Right ventricle myocardium inferior (tissue), 1 donor: Measurements from ENCODE around the gene SND1. TPM values are rescaled to one million over a fixed set of nuclear protein-coding genes. Genes with fewer than 3 reads are reported as not detected.

Experiments used
- ATAC-seq: fragments of 200-7000 bp; cut with Tn5 transposase; one replicate; pipeline ENCODE4 v1.9.1; 2020; ENCODE audit warnings: mild to moderate bottlenecking, moderate library complexity
- DNase-seq: peaks from one replicate; pipeline ENCODE4 v3.0.0; 2021; ENCODE audit errors: missing footprints
- intact Hi-C: fragments of 100-400 bp; cut with DNase I; formaldehyde crosslinking; loops from one replicate; pipeline ENCODE4 v1.11.0; 2022
- total RNA-seq: library from RNA; stranded (reverse); fragmentation: NEBNext Ultra II Directional; extraction: Animal tissue kit (Norgen Biotek cat#: 25700); gene quantifications from one replicate; pipeline ENCODE4 v1.2.1, GENCODE V29; 2021
- donor health status: DM: no; HTN: yes; CAD: no; lungs with severe emphysema.

The SND1 gene
- total RNA-seq, 1 donor from 2014 or later: 85.0 TPM

DNA sequence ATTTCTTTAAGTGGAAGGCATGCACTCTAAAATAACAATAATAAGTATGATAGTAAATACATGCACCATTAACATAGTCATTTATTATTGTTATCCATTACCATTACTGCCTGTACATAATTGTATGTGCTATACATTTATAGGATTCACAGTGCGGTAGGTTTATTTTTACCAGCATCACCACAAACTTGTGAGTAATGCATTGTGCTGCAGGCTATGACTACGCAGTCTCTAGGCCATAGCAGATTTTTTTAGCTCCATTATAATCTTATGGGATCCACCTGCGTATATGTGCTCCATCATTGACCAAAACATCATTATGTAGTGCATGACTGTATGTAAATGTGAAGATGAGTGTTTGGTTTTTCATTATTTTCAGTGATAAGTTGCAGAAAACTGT lies 219.2 kb downstream of the SND1 start:
- DNase-seq (no peak), ATAC-seq (no peak)
- intact Hi-C loops: no loop called here

DNA sequence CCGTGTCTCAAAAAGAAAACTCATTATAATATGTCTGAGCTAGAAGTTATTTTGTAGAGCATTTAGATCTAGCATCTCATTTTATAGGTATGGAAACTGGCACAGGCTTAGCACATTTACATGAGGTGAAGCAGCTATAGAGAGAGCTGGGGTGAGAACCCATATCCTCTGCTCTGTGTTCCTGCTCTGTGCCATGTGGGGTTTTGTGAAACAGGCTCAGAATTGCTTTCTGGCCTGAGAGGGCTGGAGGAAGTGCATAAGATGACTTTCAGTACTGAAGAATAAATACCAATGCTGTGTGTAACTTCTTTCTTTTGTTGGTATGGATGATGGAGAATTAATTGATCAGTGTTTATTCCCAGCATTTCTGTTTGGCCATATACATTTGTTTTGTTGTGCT lies 220.1 kb downstream of the SND1 start:
- intact Hi-C loops: no loop called here
- ATAC-seq (no peak), DNase-seq (no peak)

GRCh38 chr7:127873151-127873550 lies 221.2 kb downstream of the SND1 start:
- no peak for ATAC-seq
- no peak for DNase-seq
- intact Hi-C loops: no loop called here

DNA sequence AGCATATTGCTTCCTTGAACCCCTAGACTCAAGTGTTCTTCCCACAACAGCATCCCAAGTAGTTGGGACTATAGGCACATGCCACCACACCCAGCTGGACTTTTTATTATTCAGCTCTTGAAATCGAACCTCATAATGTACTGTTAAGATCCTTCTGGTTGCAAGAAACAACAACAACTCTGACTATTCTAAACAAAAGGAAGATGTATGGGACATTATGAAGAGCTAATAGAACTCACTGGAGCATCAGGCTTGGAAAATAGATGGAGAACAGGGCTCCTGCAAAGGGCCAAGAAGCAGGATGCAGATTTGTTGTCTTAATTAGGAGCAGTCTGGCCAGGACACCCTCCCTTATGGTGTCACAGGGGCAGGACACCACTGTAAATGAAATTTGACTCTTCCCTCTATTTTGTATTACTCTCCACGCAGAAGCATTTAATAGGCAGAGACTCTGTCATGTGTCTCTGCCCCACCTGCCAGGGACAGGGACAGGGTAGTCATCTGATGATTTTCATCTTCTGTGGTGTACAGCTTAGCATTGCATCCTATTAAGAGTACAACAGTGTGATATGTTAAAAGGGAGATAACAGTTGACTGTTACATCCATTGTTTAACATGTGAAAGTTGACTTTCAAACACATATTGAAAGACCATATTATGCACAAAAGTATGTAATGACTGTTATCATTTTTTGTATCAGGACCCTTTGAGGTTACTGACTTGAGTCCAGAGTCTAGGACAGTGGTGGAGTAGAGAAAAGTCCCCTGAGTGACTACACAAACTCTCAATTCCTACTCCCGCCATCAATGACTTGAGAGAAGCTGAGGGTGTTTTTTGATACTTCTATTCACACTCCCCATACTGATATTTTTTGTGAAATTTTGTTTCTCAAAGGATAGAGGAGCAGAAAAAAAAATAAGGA lies 222.0 kb downstream of the SND1 start:
- ATAC-seq (no peak), DNase-seq (no peak)
- intact Hi-C loops: no loop called here

DNA sequence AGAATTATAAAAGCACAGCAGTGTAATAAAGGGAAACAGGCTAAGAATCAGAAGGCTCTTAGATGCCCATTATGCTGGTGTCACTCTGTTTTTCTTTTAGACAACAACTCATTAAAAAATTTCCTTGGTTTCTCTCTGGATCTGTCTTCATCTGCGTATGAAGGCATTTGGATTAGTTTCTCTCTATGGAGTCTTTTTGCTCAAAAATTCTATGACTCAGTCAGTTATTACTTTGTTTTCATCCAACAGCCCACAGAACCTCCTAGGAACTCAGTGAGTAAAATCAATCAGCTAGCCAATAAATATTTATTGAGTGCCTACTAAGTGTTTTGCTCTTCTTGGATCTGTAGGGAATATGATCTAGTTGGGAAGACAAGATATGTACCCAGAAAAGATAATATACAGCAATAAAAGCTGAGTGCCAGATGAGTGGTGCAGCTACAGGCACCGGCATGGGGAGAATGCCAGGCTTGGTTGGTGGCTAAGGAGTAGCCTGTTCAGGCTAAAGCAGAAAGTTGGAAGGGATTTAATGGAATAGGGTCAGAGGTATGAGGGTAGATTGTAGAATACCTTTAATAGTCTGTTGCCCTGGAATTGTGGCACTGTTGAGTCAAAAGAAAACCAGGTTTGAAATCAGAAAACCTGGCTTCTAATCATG lies 223.1 kb downstream of the SND1 start:
- intact Hi-C loops: no loop called here

GRCh38 chr7:127876393-127876792 lies 224.4 kb downstream of the SND1 start:
- intact Hi-C loops: no loop called here
- DNase-seq: no peak
- no peak for ATAC-seq

More for the DNA sequence above, 223.1 kb downstream of the SND1 start:
- ATAC-seq: no peak
- DNase-seq: no peak

GRCh38 chr7:127877951-127878350 lies 226.0 kb downstream of the SND1 start:
- ATAC-seq (no peak), DNase-seq (no peak)
- intact Hi-C loops: no loop called here

DNA sequence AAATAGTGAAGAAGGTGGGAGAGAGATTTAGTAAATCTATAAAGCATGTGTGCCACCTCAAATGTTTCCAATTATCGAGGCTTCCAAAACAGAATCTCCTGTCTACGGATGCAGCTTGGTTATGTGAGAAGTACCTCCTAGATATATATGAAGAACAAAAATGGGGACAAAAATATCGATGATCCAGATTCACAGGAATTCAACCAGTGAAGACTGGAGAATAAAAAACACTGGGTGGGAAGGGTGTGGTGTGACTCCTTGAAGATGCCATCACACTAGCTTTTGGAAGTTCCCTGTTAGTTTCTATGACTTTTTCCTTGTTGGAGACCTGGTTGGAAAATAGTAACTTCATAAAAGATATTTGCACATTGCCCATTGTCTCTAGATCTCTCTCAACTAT lies 226.8 kb downstream of the SND1 start:
- intact Hi-C loops: no loop called here
- DNase-seq (no peak), ATAC-seq (no peak)

GRCh38 chr7:127879436-127879835 lies 227.4 kb downstream of the SND1 start:
- DNase-seq: no peak
- ATAC-seq: no peak
- intact Hi-C loops: no loop called here

- intact Hi-C loops: no loop called here
- no peak for DNase-seq
- ATAC-seq: no peak
Measured at GRCh38 chr7:127879942-127880341, 227.9 kb downstream of the SND1 start.

DNA sequence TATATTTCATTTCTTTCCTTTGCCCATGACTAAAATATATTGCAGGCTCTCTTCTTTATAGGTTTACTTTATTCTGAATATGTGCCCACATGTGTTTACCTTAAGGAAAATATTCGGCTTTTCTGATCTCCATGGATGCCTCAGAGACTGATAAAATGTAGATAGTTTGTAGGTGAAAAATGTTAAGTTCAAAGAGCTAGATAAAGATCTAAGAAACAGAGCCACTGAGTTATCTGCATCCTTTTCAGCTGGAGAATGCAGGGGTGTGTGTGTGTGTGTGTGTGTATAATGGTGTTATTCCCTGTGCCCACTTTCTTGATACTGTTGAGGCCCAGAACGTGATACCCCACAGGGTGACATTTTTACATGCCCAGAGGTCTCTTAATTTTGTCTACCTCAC lies 228.5 kb downstream of the SND1 start:
- ATAC-seq (no peak), DNase-seq (no peak)
- intact Hi-C loops: no loop called here

- intact Hi-C loops: no loop called here
- DNase-seq: no peak
- ATAC-seq: no peak
Measured at GRCh38 chr7:127881564-127881963, 229.6 kb downstream of the SND1 start.

DNA sequence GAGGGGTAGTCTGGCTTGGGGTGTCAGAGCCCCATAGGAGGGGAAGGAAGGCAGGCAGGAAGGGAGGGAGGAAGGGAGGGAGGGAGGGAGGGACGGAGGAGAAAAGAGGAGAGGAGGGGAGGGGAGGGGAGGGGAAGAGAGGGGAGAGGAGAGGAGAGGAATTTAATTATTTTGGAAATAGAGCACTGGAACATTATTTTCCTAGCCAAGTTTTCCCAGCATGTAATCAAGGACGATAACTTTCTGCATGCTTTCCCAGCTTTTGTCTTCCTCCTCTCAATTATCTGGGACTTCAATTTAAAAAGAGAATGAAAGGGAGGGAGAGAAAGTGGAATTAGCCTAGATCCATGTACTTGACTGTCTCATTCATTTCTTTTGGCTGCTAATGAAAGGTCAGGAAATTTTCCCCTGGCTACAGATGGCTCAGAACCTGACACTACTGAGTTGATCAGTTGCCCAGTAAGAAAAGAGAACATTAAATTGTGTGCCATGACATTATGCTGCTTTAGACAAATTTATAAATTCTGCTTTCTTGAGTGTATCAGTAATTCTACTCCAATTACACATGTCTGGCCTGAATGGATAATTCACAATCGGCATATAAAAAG lies 230.4 kb downstream of the SND1 start:
- DNase-seq (no peak), ATAC-seq (no peak)
- intact Hi-C loops: no loop called here

- DNase-seq: peak; percentile 65
Measured at GRCh38 chr7:127884066-127884559, 232.1 kb downstream of the SND1 start.

GRCh38 chr7:127885222-127885772 lies 233.3 kb downstream of the SND1 start:
- DNase-seq: no peak
- no peak for ATAC-seq
- intact Hi-C loops: loop anchor here (1.0 kb wide), 1 partner anchor 46 kb away; no protein-coding TSS in a partner anchor

More at GRCh38 chr7:127884066-127884559, 232.1 kb downstream of the SND1 start:
- peak; percentile 87 for ATAC-seq
- intact Hi-C loops: no loop called here

DNA sequence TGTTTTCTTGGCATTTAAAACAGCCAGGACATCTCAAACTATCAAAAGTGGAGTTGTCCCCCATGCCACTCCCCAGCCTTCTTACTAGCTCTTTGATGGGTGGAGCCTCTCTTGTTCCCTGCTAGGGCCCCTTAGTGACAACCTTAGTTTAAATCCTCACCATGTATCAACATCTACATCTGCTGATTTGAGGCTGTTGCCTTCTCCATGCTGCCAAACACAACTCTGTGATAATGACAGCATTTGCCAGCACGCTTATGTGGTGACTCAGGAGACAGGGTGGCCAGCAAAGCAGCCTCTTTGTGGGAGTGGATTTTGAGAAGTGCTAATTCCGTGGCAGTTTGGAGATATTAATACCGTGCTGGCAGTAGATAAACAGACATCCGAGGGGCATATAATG lies 233.8 kb downstream of the SND1 start:
- ATAC-seq: peak; percentile 69

GRCh38 chr7:127886248-127886647 lies 234.3 kb downstream of the SND1 start:
- peak; percentile 23 for ATAC-seq
- no peak for DNase-seq
- intact Hi-C loops: no loop called here

More for the DNA sequence above, 233.8 kb downstream of the SND1 start:
- intact Hi-C loops: loop anchor here (1.0 kb wide), 1 partner anchor 47 kb away; no protein-coding TSS in a partner anchor
- no peak for DNase-seq

DNA sequence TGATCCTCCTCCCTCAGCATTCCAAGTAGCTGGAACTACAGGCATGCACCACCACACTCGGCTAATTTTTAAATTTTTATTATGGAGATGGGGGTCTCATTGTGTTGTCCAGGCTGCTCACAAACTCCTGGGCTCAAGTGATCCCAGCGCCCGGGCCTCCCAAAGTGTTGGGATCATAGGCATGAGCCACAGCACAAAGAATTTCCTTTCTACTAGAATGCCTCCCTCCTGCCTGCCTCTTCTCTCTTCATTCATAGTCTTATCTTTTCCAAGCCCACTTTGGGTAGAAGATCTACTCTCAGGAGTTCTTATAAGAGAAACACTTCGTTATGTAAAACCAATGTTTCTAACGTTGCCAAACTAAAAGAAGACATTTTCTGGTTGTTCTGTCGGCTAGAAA lies 235.1 kb downstream of the SND1 start:
- DNase-seq (no peak), ATAC-seq (no peak)
- intact Hi-C loops: no loop called here

GRCh38 chr7:127887631-127888030 lies 235.6 kb downstream of the SND1 start:
- ATAC-seq (no peak), DNase-seq (no peak)
- intact Hi-C loops: no loop called here
